Spinal cord (tissue), 10 donors: ENCODE measurements around the gene TPSG1. TPM values are rescaled to one million over a fixed set of nuclear protein-coding genes. Genes with fewer than 3 reads are reported as not detected.

Experiments
- DNase-seq, 6 donors: peaks; one replicate each; pipeline versions ENCODE4 v3.0.0 to v3.0.0-alpha.2; 2013 to 2015; ENCODE audit warnings: low spot score in 6 of 6, low read depth in 4 of 6
- H3K27ac ChIP-seq: one replicate; pipeline ENCODE4 v1.5.1; 2013; ENCODE audit warnings: low read depth, low read length, control low read depth
- H3K27me3 ChIP-seq: one replicate; pipeline ENCODE4 v1.6.1; 2013; ENCODE audit warnings: low read length; ENCODE audit not compliant: control insufficient read depth, insufficient read depth
- H3K36me3 ChIP-seq: one replicate; pipeline ENCODE4 v1.6.1; 2013; ENCODE audit warnings: low read length; ENCODE audit not compliant: control insufficient read depth, insufficient read depth
- H3K4me1 ChIP-seq: one replicate; pipeline ENCODE4 v1.6.1; 2013; ENCODE audit warnings: low read length; ENCODE audit not compliant: control insufficient read depth, insufficient read depth
- H3K4me3 ChIP-seq: one replicate; pipeline ENCODE4 v1.5.1; 2013; ENCODE audit warnings: low read depth, low read length, control low read depth
- H3K9me3 ChIP-seq: one replicate; pipeline ENCODE4 v1.6.1; 2013; ENCODE audit warnings: low read length; ENCODE audit not compliant: control insufficient read depth, insufficient read depth
- WGBS: methylation state at CpG from one replicate; pipeline ENCODE4 v1.1.5; 2013; ENCODE audit warnings: missing lambda C conversion rate; ENCODE audit not compliant: insufficient coverage; 5-methylcytosine and 5-hydroxymethylcytosine counted together
- polyA plus RNA-seq, 2 donors: library from polyadenylated mRNA; unstranded; fragments of 120-200 nt; gene quantifications; one replicate each; pipeline ENCODE4 v1.2.1, GENCODE V29; 2013; ENCODE audit not compliant: insufficient read length in 2 of 2
- total RNA-seq, 2 donors: library from RNA; depleted of rRNA in 1 of 2; stranded (reverse); fragments of 120-200 nt in 1 of 2; fragments of >200 nt in 1 of 2; gene quantifications; one replicate each; pipeline versions ENCODE4 v1.2.3 to v1.2.4, GENCODE V29; 2013 to 2014
- donor health status: healthy.

TPSG1 gene
- total and polyA plus RNA-seq, 4 donors = 0.41 to 0.89 TPM; not detected in 2

GRCh38 chr16:1211451-1212268 lies 13.4 kb downstream of the TPSG1 start:
- Histone ChIP-seq H3K4me1 (no peaks in the 10 kb centered on the region), H3K4me3 (no peak overlapping the region), H3K27me3 (no peaks in the 10 kb centered on the region), H3K27ac (no peak overlapping the region), H3K36me3 (peaks cover 99% of the 10 kb centered on the region), H3K9me3 (no peaks in the 10 kb centered on the region)
- no peak for DNase-seq
- 96% methylated on average over 58 of the region's 65 CpGs for WGBS

GRCh38 chr16:1210461-1210860 lies 14.6 kb downstream of the TPSG1 start:
- no peak overlapping the region for H3K4me3 ChIP-seq
- no peak for DNase-seq
- 94% methylated on average over 15 of the region's 23 CpGs for WGBS
- no peaks in the 10 kb centered on the region for H3K4me1 ChIP-seq
- H3K27ac ChIP-seq = no peak overlapping the region
- H3K36me3 ChIP-seq = peaks cover 99% of the 10 kb centered on the region
- H3K9me3 ChIP-seq = no peaks in the 10 kb centered on the region
- H3K27me3 ChIP-seq = no peaks in the 10 kb centered on the region

GRCh38 chr16:1209081-1209480 lies 16.0 kb downstream of the TPSG1 start:
- DNase-seq = no peak
- H3K4me1 ChIP-seq = no peaks in the 10 kb centered on the region
- no peak overlapping the region for H3K4me3 ChIP-seq
- no peak overlapping the region for H3K27ac ChIP-seq
- peaks cover 94% of the 10 kb centered on the region for H3K36me3 ChIP-seq
- H3K27me3 ChIP-seq = no peaks in the 10 kb centered on the region
- WGBS = 95% methylated on average over 43 of the region's 43 CpGs
- H3K9me3 ChIP-seq = no peaks in the 10 kb centered on the region

- Histone ChIP-seq H3K36me3 (peaks cover 94% of the 10 kb centered on the region), H3K27me3 (no peaks in the 10 kb centered on the region), H3K4me1 (no peaks in the 10 kb centered on the region), H3K4me3 (no peak overlapping the region), H3K9me3 (no peaks in the 10 kb centered on the region), H3K27ac (no peak overlapping the region)
- 92% methylated on average over 21 of the region's 22 CpGs for WGBS
- no peak for DNase-seq
Measured at GRCh38 chr16:1208239-1208830, 16.7 kb downstream of the TPSG1 start.

- no peaks in the 10 kb centered on the region for H3K9me3 ChIP-seq
- 90% methylated on average over 11 of the region's 16 CpGs for WGBS
- peaks cover 94% of the 10 kb centered on the region for H3K36me3 ChIP-seq
- H3K27me3 ChIP-seq = no peaks in the 10 kb centered on the region
- H3K27ac ChIP-seq = no peak overlapping the region
- no peak overlapping the region for H3K4me3 ChIP-seq
- DNase-seq = no peak
- H3K4me1 ChIP-seq = no peaks in the 10 kb centered on the region
Measured at GRCh38 chr16:1206786-1207185, 18.3 kb downstream of the TPSG1 start.

GRCh38 chr16:1206326-1206725 lies 18.7 kb downstream of the TPSG1 start:
- H3K36me3 ChIP-seq = peaks cover 94% of the 10 kb centered on the region
- no peaks in the 10 kb centered on the region for H3K9me3 ChIP-seq
- no peaks in the 10 kb centered on the region for H3K27me3 ChIP-seq
- no peak overlapping the region for H3K27ac ChIP-seq
- no peaks in the 10 kb centered on the region for H3K4me1 ChIP-seq
- no peak for DNase-seq
- no peak overlapping the region for H3K4me3 ChIP-seq
- 75% methylated on average over 9 of the region's 9 CpGs for WGBS

GRCh38 chr16:1204933-1205332 lies 20.1 kb downstream of the TPSG1 start:
- Histone ChIP-seq H3K4me1 (no peaks in the 10 kb centered on the region), H3K9me3 (no peaks in the 10 kb centered on the region), H3K36me3 (peaks cover 93% of the 10 kb centered on the region), H3K27ac (no peak overlapping the region), H3K4me3 (no peak overlapping the region), H3K27me3 (no peaks in the 10 kb centered on the region)
- DNase-seq = no peak
- 93% methylated on average over 15 of the region's 21 CpGs for WGBS

GRCh38 chr16:1202274-1202673 lies 22.8 kb downstream of the TPSG1 start:
- no peak overlapping the region for H3K4me3 ChIP-seq
- peaks cover 80% of the 10 kb centered on the region for H3K36me3 ChIP-seq
- 90% methylated on average over 18 of the region's 18 CpGs for WGBS
- H3K27me3 ChIP-seq = no peaks in the 10 kb centered on the region
- no peak for DNase-seq
- H3K9me3 ChIP-seq = no peaks in the 10 kb centered on the region
- no peak overlapping the region for H3K27ac ChIP-seq
- no peaks in the 10 kb centered on the region for H3K4me1 ChIP-seq

- no peak for DNase-seq
- no peak overlapping the region for H3K4me3 ChIP-seq
- WGBS = 92% methylated on average over 25 of the region's 25 CpGs
- no peaks in the 10 kb centered on the region for H3K27me3 ChIP-seq
- H3K27ac ChIP-seq = no peak overlapping the region
- H3K9me3 ChIP-seq = no peaks in the 10 kb centered on the region
- H3K36me3 ChIP-seq = peaks cover 80% of the 10 kb centered on the region
- no peaks in the 10 kb centered on the region for H3K4me1 ChIP-seq
Measured at GRCh38 chr16:1201444-1201843, 23.6 kb downstream of the TPSG1 start.
